Measurements from ENCODE around the gene FLT1. TPM values are rescaled to one million over a fixed set of nuclear protein-coding genes. Genes with fewer than 3 reads are reported as not detected.

FLT1 gene
- total and polyA plus RNA-seq, 12 donors, result 15.2 to 76.3 (median 44.5) TPM

DNA sequence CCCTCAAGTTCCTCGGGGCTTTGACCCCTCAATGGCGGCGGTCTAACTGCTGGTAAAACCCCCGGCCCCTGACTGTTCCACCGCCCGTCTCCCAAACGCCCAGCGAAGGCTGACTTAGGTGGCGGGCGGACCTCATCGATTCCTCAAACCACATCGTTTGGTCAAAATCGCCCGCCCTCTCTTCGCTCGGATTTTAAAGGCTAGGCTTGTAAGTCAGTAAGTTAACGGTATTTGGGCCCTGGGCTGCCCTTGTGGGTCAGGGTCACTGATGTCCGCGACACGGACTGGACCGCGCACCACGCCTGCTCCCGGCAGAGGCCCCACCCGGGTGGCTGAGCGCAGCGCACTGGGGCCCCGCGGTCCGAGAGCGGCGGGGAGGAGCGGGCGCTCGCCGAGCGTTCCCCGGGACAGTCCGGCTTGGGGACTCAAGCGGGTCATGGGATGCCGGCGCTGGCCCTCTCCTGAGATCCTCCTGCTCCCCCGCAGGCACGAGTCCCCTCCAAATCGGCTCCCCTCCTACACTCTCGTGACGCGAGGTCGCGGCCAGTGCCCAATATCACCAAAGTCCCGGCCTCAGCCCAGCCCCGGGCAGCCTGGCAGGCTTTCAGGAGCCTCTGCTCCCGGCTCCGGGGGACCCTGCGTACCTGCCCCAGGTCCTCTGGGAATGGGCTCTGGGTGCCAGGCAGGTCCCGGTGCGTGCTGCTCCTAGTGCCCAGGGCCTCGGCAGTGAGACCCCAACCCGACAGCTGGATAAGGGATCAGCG lies 1.0 kb downstream of the FLT1 start:
- H3K4me1 ChIP-seq, result peaks cover 0 to 71% (median 28%) of the 10 kb centered on the region in 9 donors
- intact Hi-C loops (cut with DNase I), result loop anchor here in 8 of 10 donors (2.0 to 10.0 kb wide), 7 partner anchors 37 to 169 kb away; no protein-coding TSS in a partner anchor
- peak overlapping the region; percentile 85 to 98 (median 92) for H3K27ac ChIP-seq
- DNase-seq (peak; percentile 12 to 25), ATAC-seq (peak in 7 of 8 donors; percentile 6 to 35 (median 21))
- H3K27me3 ChIP-seq, result peaks cover 0 to 99% (median 59%) of the 10 kb centered on the region in 7 donors
- 0 to 1% methylated on average over 60 of the region's 60 CpGs for WGBS, 2 donors
- no peaks in the 10 kb centered on the region for H3K9me3 ChIP-seq
- H3K4me3 ChIP-seq, result peak overlapping the region; percentile 62 to 86 (median 74)
- TF ChIP-seq, protein P1, sequence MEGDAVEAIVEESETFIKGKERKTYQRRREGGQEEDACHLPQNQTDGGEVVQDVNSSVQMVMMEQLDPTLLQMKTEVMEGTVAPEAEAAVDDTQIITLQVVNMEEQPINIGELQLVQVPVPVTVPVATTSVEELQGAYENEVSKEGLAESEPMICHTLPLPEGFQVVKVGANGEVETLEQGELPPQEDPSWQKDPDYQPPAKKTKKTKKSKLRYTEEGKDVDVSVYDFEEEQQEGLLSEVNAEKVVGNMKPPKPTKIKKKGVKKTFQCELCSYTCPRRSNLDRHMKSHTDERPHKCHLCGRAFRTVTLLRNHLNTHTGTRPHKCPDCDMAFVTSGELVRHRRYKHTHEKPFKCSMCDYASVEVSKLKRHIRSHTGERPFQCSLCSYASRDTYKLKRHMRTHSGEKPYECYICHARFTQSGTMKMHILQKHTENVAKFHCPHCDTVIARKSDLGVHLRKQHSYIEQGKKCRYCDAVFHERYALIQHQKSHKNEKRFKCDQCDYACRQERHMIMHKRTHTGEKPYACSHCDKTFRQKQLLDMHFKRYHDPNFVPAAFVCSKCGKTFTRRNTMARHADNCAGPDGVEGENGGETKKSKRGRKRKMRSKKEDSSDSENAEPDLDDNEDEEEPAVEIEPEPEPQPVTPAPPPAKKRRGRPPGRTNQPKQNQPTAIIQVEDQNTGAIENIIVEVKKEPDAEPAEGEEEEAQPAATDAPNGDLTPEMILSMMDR (IDR thresholded peaks at IDR 0.05), result no peak
- peaks cover 0 to 6% (median 0%) of the 10 kb centered on the region in 9 donors for H3K36me3 ChIP-seq

DNA sequence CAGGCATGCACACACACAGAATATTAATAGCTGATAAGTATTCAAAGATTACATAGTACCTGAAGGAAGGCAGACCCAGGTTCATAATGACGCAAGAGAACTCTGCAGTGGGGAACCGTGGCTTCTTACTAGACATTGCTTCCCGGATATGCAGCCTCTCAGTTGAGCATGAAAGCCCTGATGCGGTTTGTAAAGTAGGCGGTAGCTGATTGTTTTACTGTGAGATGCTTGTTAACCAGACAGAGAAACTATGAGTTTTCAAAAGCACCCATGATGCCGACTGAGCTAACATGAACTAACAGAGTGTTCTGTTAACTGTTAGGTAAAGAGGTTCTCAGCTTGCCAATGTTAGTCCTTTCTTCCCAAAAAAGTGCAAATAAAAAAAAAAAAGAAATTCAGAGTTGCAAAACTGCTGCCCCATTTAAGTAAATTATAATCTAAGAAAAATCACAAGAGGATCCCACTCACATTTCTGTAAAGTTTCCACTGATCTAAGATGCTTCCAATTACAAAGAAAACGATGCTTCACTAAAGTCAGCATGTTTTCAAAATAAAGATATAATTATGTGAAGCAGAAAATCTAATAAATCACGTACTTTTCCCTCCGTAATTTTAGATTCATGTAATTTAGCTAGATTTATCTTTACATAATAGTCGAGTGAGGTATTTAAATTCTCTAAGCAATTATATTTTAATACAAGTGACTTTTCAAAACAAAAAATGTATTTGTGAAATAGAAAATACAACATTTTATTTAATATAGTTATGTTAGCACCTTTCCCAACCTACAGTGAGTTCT lies 2.2 kb downstream of the FLT1 start:
- Histone ChIP-seq H3K4me3 (peak overlapping the region; percentile 62 to 86 (median 74)), H3K27ac (peak overlapping the region in 9 of 10 donors; percentile 85 to 98 (median 92)), H3K27me3 (peaks cover 0 to 91% (median 62%) of the 10 kb centered on the region in 7 donors), H3K9me3 (no peaks in the 10 kb centered on the region), H3K4me1 (peaks cover 0 to 83% (median 38%) of the 10 kb centered on the region in 9 donors), H3K36me3 (peaks cover 0 to 9% (median 0%) of the 10 kb centered on the region in 9 donors)
- WGBS, 2 donors, result 45 to 47% methylated on average over 10 of the region's 10 CpGs
- ATAC-seq (no peak), DNase-seq (no peak)
- intact Hi-C loops (cut with DNase I), result loop anchor here in 7 of 10 donors (5.0 to 10.0 kb wide), 6 partner anchors 40 to 168 kb away; no protein-coding TSS in a partner anchor
- TF ChIP-seq, protein P1 (IDR thresholded peaks at IDR 0.05), result no peak

DNA sequence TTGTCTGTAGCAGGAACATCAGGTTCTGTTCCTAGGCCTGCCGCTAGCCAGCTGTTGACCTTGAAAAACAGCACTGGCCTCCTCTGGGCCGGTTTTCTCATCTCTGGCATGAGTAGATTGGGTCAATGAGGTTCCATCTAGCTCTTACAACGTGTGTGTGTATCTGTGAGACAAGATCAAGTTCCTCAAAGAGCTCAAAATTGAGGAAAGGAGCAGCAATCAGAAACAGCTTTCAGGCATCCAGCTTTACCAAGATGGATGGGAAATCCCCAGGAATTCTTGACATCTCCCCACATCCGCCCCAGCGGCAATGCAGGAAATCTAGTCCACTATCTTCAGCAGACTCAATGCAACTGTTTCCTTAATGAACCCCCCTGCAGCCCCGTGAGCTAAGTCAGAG lies 4.9 kb downstream of the FLT1 start:
- H3K36me3 ChIP-seq, result peaks cover 0 to 21% (median 0%) of the 10 kb centered on the region in 9 donors
- H3K4me1 ChIP-seq, result peaks cover 3 to 83% (median 55%) of the 10 kb centered on the region in 9 donors
- 51 to 66% methylated on average over 6 of the region's 6 CpGs for WGBS, 2 donors
- ATAC-seq (peak in 3 of 8 donors; percentile 1 to 47 (median 4)), DNase-seq (no peak)
- H3K4me3 ChIP-seq, result peak overlapping the region in 9 of 10 donors; percentile 12 to 85 (median 68)
- no peaks in the 10 kb centered on the region for H3K9me3 ChIP-seq
- TF ChIP-seq, protein P1 (IDR thresholded peaks at IDR 0.05), result no peak
- peaks cover 0 to 72% (median 51%) of the 10 kb centered on the region in 7 donors for H3K27me3 ChIP-seq
- intact Hi-C loops (cut with DNase I), result loop anchor here in 7 of 10 donors (5.0 to 10.0 kb wide), 6 partner anchors 42 to 165 kb away; no protein-coding TSS in a partner anchor
- H3K27ac ChIP-seq, result peak overlapping the region in 3 of 10 donors; percentile 38 to 94 (median 54)

DNA sequence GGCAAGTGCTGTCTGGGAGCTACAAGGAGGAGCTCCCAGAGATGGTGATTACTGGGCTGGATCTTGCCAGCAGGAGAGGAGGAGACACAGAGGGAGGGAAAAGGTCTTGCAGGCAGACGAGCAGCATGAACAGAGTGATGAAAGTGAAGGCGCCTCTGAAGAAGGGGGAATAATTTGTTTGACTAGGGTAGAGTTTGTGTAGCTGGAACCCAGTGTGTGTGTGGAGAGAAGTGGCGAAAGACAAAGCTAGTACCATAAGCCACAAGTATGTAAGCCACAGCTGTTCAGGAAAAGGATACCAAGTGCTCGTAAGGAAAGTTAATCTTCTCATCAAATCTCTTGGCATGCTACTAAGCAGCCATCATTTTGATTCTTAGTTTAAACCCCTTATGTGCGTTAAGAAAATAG lies 5.4 kb downstream of the FLT1 start:
- intact Hi-C loops (cut with DNase I), result loop anchor here in 1 of 10 donors (5.0 kb wide), 1 partner anchor 162 kb away; no protein-coding TSS in a partner anchor
- H3K36me3 ChIP-seq, result peaks cover 0 to 21% (median 0%) of the 10 kb centered on the region in 9 donors
- TF ChIP-seq, protein P1 (IDR thresholded peaks at IDR 0.05), result no peak
- DNase-seq (no peak), ATAC-seq (no peak)
- H3K27me3 ChIP-seq, result peaks cover 0 to 67% (median 47%) of the 10 kb centered on the region in 7 donors
- peaks cover 3 to 86% (median 55%) of the 10 kb centered on the region in 9 donors for H3K4me1 ChIP-seq
- peak overlapping the region in 8 of 10 donors; percentile 12 to 85 (median 68) for H3K4me3 ChIP-seq
- peak overlapping the region in 5 of 10 donors; percentile 9 to 94 (median 23) for H3K27ac ChIP-seq
- 32 to 49% methylated on average over 5 of the region's 5 CpGs for WGBS, 2 donors
- H3K9me3 ChIP-seq, result no peaks in the 10 kb centered on the region
